C1 segment of cervical spinal cord (tissue), 14 donors: ENCODE data around the gene ICA1.
"Not testable (repeated sequence)": the region's sequence is repeated elsewhere in the genome, so short reads cannot be mapped to it uniquely, and the experiment has no call there.

Experiments
- DNase-seq, 14 donors: peaks; one replicate each; lab custom pipeline; 2025; lab: John Stamatoyannopoulos, UW

Gene ICA1

DNA sequence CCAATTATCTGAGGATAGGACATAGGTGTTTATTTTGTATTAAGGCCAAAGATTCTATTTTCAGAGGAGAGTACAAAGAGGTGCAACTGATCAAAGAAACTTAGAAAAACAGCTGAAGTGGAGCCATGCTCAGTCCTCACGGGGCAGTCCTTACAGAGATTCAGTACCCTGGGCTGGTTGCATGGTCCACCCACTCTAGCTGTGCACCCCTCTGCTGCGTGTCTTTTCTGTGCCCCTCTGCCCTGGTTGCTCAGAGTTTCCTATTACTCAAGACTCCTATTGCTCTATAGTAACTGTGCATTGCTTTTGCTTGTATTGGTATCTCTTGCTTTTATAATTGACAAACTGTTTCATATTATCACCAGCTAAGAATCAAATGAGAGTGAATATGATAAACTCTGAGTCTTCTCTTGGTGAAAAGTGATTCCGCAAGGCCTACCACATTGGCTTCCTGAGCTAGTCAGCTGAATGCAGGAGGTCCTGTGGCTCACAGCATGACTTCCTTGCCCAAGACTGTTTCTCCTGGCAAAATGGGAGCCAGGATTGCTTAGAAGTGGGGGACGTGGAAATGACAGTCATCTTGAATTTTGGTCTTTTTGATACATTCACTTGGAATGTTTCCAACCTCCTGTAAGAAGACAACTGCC is 156.4 kb downstream of the ICA1 start:
- DNase-seq = no peak

DNA sequence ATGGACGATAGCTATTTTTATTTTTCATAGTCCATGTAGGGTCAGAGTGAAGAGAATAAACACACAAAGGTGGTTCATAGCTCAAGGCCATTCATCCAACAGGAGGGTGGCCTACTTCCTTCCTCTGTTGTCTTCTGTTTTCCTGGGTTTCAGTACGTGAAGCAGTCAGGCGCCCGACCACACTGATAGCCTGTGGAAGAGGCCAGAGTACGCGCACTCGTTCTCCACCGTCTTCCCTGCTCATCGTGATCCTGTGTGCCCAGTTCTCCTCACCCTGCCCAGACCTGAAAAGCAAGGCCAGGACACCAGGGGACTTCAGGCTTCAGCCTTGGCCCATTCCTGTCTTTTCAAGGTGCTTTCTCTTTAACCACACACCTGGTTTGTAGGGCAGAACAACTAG is 158.7 kb downstream of the ICA1 start:
- DNase-seq = no peak

DNA sequence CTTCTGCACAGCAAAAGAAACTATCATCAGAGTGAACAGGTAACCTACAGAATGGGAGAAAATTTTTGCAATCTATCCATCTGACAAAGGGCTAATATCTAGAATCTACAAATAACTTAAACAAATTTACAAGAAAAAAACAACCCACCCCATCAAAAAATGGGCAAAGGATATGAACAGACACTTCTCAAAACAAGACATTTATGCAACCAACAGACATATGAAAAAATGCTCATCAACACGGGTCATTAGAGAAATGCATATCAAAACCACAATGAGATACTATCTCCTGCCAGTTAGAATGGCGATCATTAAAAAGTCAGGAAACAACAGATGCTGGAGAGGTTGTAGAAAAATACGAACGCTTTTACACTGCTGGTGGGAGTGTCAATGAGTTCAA is 160.7 kb downstream of the ICA1 start:
- not testable (repeated sequence) for DNase-seq

DNA sequence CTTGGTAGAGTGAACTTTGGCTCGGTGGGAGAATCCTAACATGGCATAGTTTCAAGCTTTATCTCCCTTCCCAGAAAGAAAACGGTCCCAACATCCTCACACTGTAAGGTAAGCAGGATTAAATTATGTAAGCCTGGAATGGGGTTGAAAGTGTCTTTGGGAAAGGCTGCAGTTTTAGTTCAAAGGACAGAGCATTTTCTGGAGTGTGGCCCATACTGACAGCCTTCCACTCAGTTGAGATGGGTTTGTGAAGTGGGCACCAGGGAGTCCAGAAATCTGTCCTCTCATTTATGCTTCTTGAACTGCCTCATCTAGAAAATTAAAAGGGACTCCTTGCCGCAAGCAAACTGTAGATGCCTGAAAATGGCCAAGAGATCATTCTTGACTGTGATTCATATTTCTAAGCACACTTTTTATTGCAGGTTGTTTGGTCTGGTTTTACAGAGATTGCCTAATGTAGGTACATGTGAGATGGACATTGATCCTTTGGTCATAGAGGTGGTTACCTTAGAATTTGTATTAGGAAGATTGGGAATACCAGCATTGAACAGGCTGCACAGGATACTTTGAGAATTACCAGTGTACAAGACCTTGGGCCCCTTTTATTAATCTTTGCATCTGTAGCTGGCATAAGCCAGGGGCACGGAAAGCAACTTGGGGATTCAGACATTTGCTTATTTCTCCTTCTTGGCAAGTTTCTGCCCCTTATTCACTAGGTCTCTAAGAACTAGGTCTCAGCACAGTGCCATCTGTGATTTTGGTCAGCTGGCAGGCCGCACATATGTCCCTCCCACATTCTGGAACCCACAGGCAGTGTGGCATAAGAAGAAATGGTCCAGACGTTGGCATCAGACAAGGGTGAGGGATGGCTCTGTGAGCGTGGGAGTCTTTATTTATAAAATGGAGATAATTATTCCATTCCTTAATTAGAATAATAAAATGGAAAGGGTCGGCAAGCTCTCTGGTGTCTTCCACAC is 167.5 kb downstream of the ICA1 start:
- peak in 1 of 14 donors; percentile 70 for DNase-seq

DNA sequence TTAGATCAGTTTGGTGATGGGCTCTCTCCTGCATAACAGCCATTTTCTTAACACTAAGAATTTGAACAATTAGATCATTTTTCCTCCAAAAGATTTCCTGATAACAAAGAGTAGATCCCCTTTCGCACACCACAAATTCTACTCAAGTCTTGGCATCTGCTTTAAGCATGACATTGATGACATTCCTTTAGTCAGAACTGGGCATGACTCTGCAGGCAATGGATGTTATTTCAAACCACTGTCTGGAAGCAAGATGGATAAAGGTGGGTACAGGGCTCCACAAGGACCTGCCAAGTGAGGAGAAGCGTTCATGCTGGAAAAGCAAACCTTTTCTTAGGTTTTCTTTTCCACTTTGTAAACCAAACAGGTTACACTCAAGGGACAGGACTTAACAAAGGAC is 169.8 kb downstream of the ICA1 start:
- DNase-seq = no peak

DNA sequence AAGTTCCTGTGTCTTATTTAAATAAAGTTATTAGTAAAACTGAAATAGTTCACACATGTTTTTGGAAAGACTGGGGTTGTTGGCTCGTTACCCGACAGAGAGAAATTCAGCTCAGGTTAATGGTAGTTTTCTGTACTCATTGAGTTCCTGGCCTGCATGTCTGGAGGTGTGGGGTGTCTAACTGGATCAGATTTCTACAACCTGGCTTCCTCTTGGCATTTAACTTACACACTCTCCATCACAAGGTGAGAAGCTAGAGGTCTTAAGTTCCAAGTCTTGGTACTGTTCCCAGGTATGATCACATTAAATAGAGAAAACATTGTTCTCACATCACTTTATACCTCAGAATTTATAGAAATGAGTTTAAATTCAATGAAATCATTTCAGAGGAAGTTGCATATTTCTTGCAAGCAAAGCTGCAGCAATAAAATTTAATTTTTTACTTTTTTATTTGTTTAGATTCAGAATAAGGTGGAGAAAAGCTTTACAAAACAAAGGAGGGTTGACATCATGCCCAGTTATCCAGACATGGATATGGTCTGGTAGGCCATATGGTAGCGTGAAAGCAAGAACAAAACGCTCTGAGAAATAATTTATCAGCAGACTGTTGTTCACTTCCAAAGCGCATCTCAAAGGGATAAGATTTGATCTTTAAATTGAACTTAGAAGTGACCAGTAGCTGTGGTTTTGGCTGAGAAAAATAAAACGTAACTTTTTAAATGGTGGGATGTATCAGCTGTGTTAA is 172.8 kb downstream of the ICA1 start:
- DNase-seq = peak in 1 of 14 donors; percentile 67

DNA sequence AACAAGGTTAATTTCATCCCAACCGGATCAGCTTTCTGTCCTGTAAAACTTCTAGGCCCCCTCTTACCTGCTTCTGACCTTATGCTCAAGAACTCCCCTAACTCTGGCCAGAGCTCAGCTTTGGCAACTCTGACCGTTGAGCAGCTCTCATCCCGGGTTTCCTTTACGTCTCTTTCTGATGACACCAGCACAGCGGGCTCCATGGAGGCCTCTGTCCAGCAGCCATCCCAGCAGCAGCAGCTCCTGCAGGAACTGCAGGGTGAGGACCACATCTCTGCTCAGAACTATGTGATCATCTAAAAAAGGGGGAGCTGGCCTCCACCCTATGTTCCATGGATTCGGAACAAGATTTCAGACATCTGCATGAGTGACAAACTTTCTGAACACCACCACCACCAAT is 175.7 kb downstream of the ICA1 start:
- DNase-seq = no peak

DNA sequence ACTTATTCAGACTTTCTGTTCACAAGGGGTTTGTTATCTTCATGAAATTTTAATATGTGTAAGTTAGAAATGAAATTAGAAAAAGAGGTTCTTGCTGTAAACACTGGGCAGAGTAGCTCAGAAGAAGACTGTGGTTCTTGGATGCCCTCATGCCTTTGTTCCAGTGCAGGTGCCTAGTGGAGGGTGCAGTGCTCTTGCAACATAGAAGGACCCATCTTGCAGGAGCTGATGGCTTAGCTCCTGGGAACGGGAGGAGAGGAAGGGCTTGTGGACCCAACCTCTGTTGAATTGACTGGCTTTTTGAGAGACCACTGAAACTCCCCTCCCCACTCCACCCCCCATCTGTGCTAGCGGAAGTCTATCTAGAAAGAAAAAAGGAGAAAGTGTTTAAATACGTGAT is 176.5 kb downstream of the ICA1 start:
- DNase-seq = no peak

DNA sequence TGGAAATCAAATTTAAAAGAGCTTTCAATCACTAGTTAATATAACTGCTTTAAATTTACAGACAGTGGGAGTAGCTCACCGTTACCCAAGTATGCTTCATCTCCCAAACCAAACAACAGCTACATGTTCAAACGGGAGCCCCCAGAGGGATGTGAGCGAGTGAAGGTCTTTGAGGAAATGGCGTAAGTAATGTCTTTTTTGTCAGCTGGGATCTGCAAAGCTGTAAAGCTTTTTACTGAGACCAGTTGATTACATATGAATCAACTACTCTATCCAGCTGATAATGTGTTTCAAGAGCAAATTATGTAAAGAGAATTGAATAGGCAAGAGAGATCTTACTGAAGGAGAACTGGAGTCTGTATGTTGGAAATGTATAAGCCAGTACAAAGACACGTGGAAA is 177.1 kb downstream of the ICA1 start:
- DNase-seq = no peak

DNA sequence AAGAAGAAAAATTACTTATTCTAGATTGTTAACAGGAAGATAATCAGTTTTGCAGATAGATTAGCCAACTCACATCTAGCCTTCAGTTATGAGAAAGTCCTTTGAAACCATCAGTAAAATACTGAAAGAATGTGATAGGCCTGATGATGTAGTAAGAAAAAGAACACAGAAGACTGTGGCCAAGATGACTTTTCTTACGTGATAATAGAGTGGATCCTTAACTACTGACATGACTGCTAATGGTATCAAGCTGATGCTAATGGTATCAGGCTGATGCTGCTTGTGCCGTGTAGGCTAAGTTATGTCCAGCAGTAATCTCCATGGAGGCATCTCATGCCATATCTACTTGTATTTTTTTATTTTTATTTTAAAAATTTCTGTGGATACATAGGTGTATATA is 179.2 kb downstream of the ICA1 start:
- no peak for DNase-seq

DNA sequence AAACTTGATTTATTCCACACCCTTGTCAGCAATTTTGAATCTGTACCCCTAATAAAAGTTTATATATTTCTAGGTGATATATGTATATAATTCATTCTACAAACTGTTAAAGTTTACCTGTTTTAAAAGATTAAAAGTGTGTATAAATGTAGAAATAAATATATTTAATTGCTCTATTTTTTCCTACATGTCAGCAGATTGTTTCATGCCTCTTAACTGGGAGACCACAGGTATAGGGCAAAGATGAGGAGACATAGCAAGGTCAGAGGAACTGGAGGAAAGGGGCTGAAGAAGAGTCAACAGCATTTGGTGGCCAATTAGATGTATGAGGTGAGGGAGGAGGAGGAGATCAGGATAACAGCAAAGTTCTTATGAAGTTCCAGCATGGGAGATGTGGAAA is 183.5 kb downstream of the ICA1 start:
- no peak for DNase-seq

DNA sequence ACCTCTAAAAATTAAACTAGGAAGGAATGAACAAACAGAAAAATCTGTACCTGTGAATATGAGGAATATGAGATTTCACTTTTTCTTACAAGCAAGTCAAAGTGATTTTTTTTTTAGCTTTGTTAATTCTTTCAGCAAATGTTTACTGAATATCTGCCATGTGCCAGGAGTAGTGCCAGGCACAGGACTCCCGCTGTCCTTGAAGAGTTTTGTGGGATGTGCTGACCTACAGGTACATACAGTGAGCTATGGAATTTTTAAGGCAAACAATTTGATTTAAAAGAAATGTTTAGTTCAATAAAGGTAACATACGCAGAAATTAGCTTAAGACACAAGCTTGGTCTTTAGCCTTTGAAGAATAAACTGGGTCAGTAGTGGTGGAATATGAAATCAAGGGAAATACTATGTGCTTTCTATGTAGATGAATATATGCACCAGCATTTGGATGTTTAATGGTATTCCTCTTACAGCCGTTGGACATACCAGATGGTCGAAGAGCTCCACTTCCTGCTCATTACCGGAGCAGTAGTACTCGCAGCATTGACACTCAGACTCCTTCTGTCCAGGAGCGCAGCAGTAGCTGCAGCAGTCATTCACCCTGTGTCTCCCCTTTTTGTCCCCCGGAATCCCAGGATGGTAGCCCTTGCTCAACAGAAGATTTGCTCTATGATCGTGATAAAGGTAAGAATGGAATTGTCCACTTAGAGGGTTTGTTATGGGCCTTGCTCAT is 191.4 kb downstream of the ICA1 start:
- DNase-seq = peak in 1 of 14 donors; percentile 81

DNA sequence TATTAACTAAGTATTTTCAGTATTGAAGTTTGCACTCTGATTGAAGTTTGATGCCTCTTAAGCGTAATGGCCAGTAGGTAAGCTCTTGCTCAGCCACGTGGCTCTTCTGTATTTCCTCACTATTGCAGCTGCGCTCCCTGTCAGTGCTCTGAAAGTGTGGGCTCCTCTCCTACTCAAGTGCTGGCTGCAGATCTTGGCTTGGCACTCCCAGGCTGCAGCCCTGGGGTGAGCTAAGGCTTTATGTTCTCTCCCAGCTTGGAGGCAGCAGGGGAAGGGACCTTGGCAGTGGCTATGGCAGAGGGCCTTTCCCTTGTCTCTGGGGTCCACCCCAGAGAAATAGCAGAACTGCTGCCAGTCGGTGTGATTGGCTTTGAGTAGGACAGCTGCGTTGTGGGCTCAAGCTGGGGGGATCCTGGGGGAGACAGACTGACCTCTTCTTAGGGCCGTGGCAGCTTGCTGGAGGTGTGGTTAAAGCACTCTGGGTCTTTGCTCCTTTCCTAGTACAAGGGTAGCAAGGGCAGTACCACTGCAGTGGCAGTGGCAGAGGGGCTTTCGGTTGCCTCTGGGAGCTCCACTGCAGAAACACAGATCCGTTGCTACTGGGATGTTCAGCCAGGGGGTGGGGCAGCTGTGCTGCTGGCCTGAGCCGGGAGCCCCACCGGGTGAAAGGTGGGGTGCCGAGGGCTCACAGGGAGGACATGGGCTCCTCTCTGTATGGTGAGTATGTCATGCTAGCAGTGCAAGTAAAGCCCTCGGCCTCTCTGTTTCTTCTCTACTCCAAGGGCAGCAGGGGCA is 192.9 kb downstream of the ICA1 start:
- DNase-seq = peak in 5 of 14 donors; percentile 1 to 64 (median 11)

DNA sequence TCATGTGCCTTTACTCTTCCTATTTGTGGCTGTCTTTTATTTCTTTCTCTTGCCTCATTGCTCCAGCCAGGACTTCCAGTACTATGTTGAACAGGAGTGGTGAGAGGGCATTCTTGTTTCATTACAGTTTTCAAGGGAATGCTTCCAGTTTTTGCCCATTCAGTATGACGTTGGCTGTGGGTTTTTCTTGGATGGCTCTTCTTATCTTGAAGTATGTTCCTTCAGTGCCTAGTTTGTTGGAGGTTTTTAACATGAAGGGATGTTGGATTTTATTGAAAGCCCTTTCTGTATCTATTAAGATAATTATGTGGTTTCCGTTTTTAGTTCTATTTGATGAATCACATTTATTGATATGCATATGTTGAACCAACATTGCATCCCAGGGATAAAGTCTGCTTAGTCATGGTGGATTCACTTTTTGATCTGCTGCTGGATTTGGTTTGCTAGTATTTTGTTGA is 196.6 kb downstream of the ICA1 start:
- DNase-seq = no peak

DNA sequence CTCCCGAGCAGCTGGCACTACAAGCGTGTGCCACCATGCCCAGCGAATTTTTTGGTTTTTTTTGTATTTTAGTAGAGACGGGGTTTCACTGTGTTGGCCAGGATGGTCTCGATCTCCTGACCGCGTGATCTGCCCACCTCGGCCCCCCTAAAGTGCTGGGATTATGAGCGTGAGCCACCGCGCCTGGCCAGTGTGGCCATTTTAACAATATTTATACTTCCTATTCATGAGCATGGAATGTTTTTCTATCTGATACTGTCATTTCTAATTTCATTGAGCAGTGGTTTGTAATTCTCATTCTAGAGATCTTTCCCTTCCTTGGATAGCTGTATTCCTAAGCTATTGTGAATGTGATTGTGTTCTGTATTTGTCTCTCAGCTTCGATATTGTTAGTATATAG is 197.1 kb downstream of the ICA1 start:
- no peak for DNase-seq

DNA sequence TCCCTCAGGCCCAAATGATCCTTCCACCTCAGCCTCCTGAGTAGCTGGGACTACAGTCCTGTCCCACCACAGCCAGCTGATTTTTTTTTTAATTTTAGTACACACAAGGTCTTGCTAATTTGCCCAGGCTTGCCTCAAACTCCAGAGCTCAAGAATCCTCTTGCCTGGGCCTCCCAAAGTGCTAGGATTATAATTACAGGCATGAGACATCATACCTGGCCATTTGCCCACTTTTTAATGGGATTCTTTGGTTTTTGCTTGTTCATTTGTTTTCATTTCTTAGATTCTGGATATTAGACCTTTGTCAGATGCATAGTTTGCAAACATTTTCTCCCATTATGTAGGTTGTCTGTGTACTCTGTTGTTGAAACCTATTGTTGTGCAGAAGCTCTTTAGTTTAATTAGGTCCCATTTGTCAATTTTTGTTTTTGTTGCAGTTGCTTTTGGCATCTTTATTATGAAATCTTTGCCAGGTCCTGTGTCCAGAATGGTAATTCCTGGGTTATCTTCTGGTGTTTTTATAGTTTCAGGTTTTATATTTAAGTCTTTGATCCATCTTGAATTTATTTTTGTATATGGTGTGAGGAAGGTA is 198.2 kb downstream of the ICA1 start:
- peak in 1 of 14 donors; percentile 17 for DNase-seq

DNA sequence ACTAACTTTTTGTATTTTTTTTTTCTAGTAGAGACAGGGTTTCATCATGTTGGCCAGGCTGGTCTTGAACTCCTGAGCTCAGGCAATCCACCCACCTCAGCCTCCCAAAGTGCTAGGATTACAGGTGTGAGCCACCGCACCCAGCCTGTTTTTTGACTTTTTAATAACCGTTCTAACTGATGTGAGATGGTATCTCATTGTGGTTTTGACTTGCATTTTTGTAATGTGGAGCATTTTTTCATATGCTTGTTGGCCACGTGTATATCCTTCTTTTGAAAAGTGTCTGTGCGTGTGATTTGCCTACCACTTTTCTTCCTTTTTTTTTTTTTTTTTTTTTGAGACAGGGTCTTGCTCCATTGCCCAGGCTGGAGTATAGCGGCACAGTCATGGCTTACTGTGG is 198.7 kb downstream of the ICA1 start:
- DNase-seq = not testable (repeated sequence)
